GM19043 (cell line): ENCODE measurements around the gene ZNF786.
"Not testable (repeated sequence)": the region's sequence is repeated elsewhere in the genome, so short reads cannot be mapped to it uniquely, and the experiment has no call there.

ENCODE experiments used
- ATAC-seq: cut with Tn5 transposase; IDR thresholded peaks from one replicate; pipeline ENCODE4 v1.9.1; 2021; ENCODE audit warnings: low read depth; ENCODE audit not compliant: unreplicated experiment

ZNF786 gene

GRCh38 chr7:149090397-149091195 is at the start of gene ZNF786:
Gene ZNF786, minus strand, starts transcription at chr7:149090718. Its CDS starts 78 bp downstream, at chr7:149090640.
- ATAC-seq: peak; percentile 84

- ATAC-seq: no peak
Measured at GRCh38 chr7:149136118-149136517, 45.6 kb upstream of the ZNF786 start.

- no peak for ATAC-seq
Measured at GRCh38 chr7:149133028-149133710, 42.7 kb upstream of the ZNF786 start.

GRCh38 chr7:149130572-149131198 is 40.2 kb upstream of the ZNF786 start:
- ATAC-seq: no peak

- ATAC-seq: peak; percentile 38
Measured at GRCh38 chr7:149126662-149127266, 36.2 kb upstream of the ZNF786 start.

- peak; percentile 80 for ATAC-seq
Measured at GRCh38 chr7:149125863-149126661, 35.5 kb upstream of the ZNF786 start, which contains the start of gene ZNF425. Gene ZNF425, minus strand, starts transcription at chr7:149126324. Its CDS starts 111 bp downstream, at chr7:149126213.

GRCh38 chr7:149125189-149125862 is 34.8 kb upstream of the ZNF786 start:
- no peak for ATAC-seq

GRCh38 chr7:149109969-149110368 is 19.5 kb upstream of the ZNF786 start:
- no peak for ATAC-seq

GRCh38 chr7:149104749-149105148 is 14.2 kb upstream of the ZNF786 start:
- ATAC-seq: no peak

- no peak for ATAC-seq
Measured at GRCh38 chr7:149104214-149104613, 13.7 kb upstream of the ZNF786 start.

GRCh38 chr7:149103424-149103823 is 12.9 kb upstream of the ZNF786 start:
- no peak for ATAC-seq

GRCh38 chr7:149102666-149103065 is 12.1 kb upstream of the ZNF786 start:
- no peak for ATAC-seq

GRCh38 chr7:149100821-149101220 is 10.3 kb upstream of the ZNF786 start:
- ATAC-seq: no peak

GRCh38 chr7:149099058-149099457 is 8.5 kb upstream of the ZNF786 start:
- no peak for ATAC-seq

- ATAC-seq: no peak
Measured at GRCh38 chr7:149097088-149097487, 6.6 kb upstream of the ZNF786 start.

- ATAC-seq: no peak
Measured at GRCh38 chr7:149093228-149093627, 2.7 kb upstream of the ZNF786 start.

- ATAC-seq: not testable (repeated sequence)
Measured at GRCh38 chr7:149092244-149092643, 1.7 kb upstream of the ZNF786 start.

- ATAC-seq: no peak
Measured at GRCh38 chr7:149087376-149087775, 3.1 kb downstream of the ZNF786 start.

GRCh38 chr7:149085866-149086265 is 4.7 kb downstream of the ZNF786 start:
- no peak for ATAC-seq

- ATAC-seq: no peak
Measured at GRCh38 chr7:149084407-149084806, 6.1 kb downstream of the ZNF786 start.
